ENCODE data around the gene TMEM79. TPM values are rescaled to one million over a fixed set of nuclear protein-coding genes. Genes with fewer than 3 reads are reported as not detected.
A peak's percentile ranks its signal among the peaks of the same experiment; 100 is the strongest.

The TMEM79 gene
- total and polyA plus RNA-seq, 2 of the 4 experiments (the other 2 are of a cell fraction): 0.54 to 3.3 TPM

GRCh38 chr1:156338180-156338976, 54.3 kb downstream of the TMEM79 start, which contains the start of the genes CCT3 and TSACC (continued):
- TF ChIP-seq USF2 (IDR thresholded peaks at IDR 0.05; ENCODE audit: low read depth, low read length) (peak; percentile 59), ELK1 (IDR thresholded peaks at IDR 0.05; ENCODE audit: borderline replicate concordance, low read depth, low read length) (no peak)

Other genes with a start within 250 kb of the TMEM79 start
- 8.8 and 9.7 TPM in 2 replicates for gene UBQLN4, start 230.5 kb upstream of the TMEM79 start, total RNA-seq (2012; rRNA removed)
- gene UBQLN4, start 230.5 kb upstream of the TMEM79 start, polyA plus RNA-seq (2012; rRNA removed): 21.6 and 24.0 TPM in 2 replicates
- 45.8 and 50.0 TPM in 2 replicates for gene LAMTOR2, start 229.5 kb upstream of the TMEM79 start, total RNA-seq (2012; rRNA removed)
- gene LAMTOR2, start 229.5 kb upstream of the TMEM79 start, polyA plus RNA-seq (2012; rRNA removed): 89.0 and 106 TPM in 2 replicates
- gene RAB25, start 223.2 kb upstream of the TMEM79 start, total RNA-seq (2012; rRNA removed): not detected in 2 replicates
- not detected in 2 replicates for gene RAB25, start 223.2 kb upstream of the TMEM79 start, polyA plus RNA-seq (2012; rRNA removed)
- 2.3 and 2.5 TPM in 2 replicates for gene MEX3A, start 201.9 kb upstream of the TMEM79 start, total RNA-seq (2012; rRNA removed)
- gene MEX3A, start 201.9 kb upstream of the TMEM79 start, polyA plus RNA-seq (2012; rRNA removed): 9.0 and 11.6 TPM in 2 replicates
- gene LMNA, start 169.6 kb upstream of the TMEM79 start, total RNA-seq (2012; rRNA removed): 753 and 755 TPM in 2 replicates
- gene LMNA, start 169.6 kb upstream of the TMEM79 start, polyA plus RNA-seq (2012; rRNA removed): 563 and 927 TPM in 2 replicates
- 0.18 and 0.28 TPM in 2 replicates for gene SEMA4A, start 130.7 kb upstream of the TMEM79 start, total RNA-seq (2012; rRNA removed)
- gene SEMA4A, start 130.7 kb upstream of the TMEM79 start, polyA plus RNA-seq (2012; rRNA removed): 0.86 and 1.4 TPM in 2 replicates
- 12.7 and 12.8 TPM in 2 replicates for gene SLC25A44, start 90.2 kb upstream of the TMEM79 start, total RNA-seq (2012; rRNA removed)
- 19.7 and 20.2 TPM in 2 replicates for gene SLC25A44, start 90.2 kb upstream of the TMEM79 start, polyA plus RNA-seq (2012; rRNA removed)
- gene PMF1, start 71.3 kb upstream of the TMEM79 start, total RNA-seq (2012; rRNA removed): 54.8 and 62.5 TPM in 2 replicates
- 73.4 and 74.9 TPM in 2 replicates for gene PMF1, start 71.3 kb upstream of the TMEM79 start, polyA plus RNA-seq (2012; rRNA removed)
- not detected in 2 replicates for gene BGLAP, start 42.1 kb upstream of the TMEM79 start, total RNA-seq (2012; rRNA removed)
- 0.32 and 0.67 TPM in 2 replicates for gene BGLAP, start 42.1 kb upstream of the TMEM79 start, polyA plus RNA-seq (2012; rRNA removed)
- gene PAQR6, start 36.3 kb upstream of the TMEM79 start, total RNA-seq (2012; rRNA removed): under 0.01 TPM in 1 of 2 replicates, not detected in the other
- gene PAQR6, start 36.3 kb upstream of the TMEM79 start, polyA plus RNA-seq (2012; rRNA removed): 0.57 and 0.67 TPM in 2 replicates
- 33.9 and 37.3 TPM in 2 replicates for gene SMG5, start 1.5 kb upstream of the TMEM79 start, total RNA-seq (2012; rRNA removed)
- 33.3 and 34.7 TPM in 2 replicates for gene SMG5, start 1.5 kb upstream of the TMEM79 start, polyA plus RNA-seq (2012; rRNA removed)
- 18.3 and 32.6 TPM in 2 replicates for gene GLMP, start 11.4 kb downstream of the TMEM79 start, total RNA-seq (2012; rRNA removed)
- gene GLMP, start 11.4 kb downstream of the TMEM79 start, polyA plus RNA-seq (2012; rRNA removed): 43.1 and 45.8 TPM in 2 replicates
- gene VHLL, start 15.0 kb downstream of the TMEM79 start, total RNA-seq (2012; rRNA removed): 0.28 TPM in 1 of 2 replicates, not detected in the other
- gene VHLL, start 15.0 kb downstream of the TMEM79 start, polyA plus RNA-seq (2012; rRNA removed): not detected in 2 replicates
- 595 and 637 TPM in 2 replicates for gene CCT3, start 54.0 kb downstream of the TMEM79 start, total RNA-seq (2012; rRNA removed)
- gene CCT3, start 54.0 kb downstream of the TMEM79 start, polyA plus RNA-seq (2012; rRNA removed): 293 and 313 TPM in 2 replicates
- gene TSACC, start 54.2 kb downstream of the TMEM79 start, total RNA-seq (2012; rRNA removed): not detected in 2 replicates
- 0.75 and 0.79 TPM in 2 replicates for gene TSACC, start 54.2 kb downstream of the TMEM79 start, polyA plus RNA-seq (2012; rRNA removed)
- gene RHBG, start 84.9 kb downstream of the TMEM79 start, total RNA-seq (2012; rRNA removed): not detected in 2 replicates
- not detected in 2 replicates for gene RHBG, start 84.9 kb downstream of the TMEM79 start, polyA plus RNA-seq (2012; rRNA removed)
- gene MEF2D, start 216.4 kb downstream of the TMEM79 start, total RNA-seq (2012; rRNA removed): 2.9 and 3.6 TPM in 2 replicates
- 20.0 and 25.0 TPM in 2 replicates for gene MEF2D, start 216.4 kb downstream of the TMEM79 start, polyA plus RNA-seq (2012; rRNA removed)

All from IMR-90 (cell line).